Cortex of kidney (tissue), 1 donor: Measurements from ENCODE around the gene UMOD.
"Not testable (repeated sequence)": the region's sequence is repeated elsewhere in the genome, so short reads cannot be mapped to it uniquely, and the experiment has no call there.

Source experiments
- DNase-seq: peaks from one replicate; lab custom pipeline; 2025; lab: John Stamatoyannopoulos, UW

The UMOD gene

DNA sequence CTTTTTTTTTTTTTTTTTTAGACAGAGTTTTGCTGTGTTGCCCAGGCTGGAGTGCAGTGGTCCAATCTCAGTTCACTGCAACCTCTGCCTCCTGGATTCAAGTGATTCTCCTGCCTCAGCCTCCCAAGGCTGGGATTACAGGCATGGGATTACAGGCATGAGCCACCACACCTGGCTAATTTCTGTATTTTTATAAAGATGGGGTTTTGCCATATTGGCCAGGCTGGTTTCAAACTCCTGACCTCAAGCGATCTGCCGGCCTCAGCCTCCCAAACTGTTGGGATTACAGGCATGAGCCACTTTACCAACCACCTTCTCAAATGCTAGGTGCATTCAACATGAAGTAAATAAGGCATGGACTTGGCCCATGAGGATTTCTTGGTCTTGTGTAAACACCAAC, 31.5 kb downstream of the UMOD start:
- not testable (repeated sequence) for DNase-seq

- DNase-seq: no peak
Measured at GRCh38 chr16:20320592-20320991, 31.9 kb downstream of the UMOD start.

DNA sequence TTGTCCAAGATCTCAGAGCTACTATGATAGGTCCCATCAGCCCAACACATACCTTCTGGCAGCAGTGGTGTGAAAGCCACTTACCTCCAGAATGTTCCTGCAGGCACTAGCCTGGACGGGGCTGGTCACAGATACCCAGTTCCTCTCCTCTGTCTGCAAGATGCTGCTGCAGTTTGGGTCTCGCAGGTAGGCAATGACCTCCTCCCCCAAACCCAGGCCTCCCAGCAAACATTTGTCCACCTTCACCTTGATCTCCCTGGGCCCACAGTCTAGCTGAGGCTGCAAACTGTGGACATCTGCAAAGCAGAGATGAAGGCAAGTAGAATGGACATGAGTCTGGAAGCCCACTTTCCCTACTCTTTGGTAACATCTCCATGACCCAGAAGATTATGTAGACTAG, 32.3 kb downstream of the UMOD start:
- DNase-seq: no peak

DNA sequence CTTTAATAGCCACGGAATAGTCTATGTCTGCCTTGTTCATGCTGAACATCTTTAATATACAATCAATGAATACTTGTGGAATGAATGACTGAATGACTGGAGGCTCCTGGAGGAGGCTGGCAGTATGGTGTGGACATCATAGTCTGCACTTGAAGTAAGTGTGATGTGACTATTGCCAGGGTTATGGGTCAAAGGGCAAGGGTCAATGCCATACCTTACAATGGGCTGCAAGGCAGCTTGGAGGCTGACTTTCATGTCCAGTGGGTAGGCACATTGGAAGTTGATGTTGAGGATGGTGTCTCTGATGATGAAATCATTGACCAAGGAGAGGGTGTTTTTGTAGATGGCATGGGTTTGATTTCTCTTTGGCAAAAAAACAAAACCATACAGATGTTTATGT, 33.1 kb downstream of the UMOD start:
- DNase-seq: no peak

GRCh38 chr16:20318437-20318836, 34.1 kb downstream of the UMOD start:
- no peak for DNase-seq

DNA sequence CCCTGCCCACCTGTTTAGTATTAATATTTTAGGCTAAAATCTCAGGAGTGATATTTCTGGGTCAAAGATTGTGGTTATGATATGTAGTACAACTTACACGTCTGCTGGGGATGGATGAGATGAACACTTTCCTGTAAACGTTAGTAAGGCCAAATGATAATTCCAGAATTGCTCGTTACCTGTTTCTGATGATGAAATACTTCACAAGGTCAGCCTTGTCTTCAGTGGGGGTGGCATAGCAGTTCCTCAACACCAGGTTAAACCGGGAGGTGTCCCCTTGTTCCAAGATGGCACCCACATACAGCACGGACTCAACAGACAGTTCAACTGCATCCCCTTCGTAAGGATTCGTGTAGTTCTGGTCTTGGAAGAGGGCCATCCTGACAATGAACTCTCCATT, 34.5 kb downstream of the UMOD start:
- DNase-seq: no peak

- DNase-seq: no peak
Measured at GRCh38 chr16:20317117-20317516, 35.4 kb downstream of the UMOD start.

GRCh38 chr16:20316715-20317114, 35.8 kb downstream of the UMOD start:
- DNase-seq: no peak

GRCh38 chr16:20315764-20316163, 36.8 kb downstream of the UMOD start:
- no peak for DNase-seq

DNA sequence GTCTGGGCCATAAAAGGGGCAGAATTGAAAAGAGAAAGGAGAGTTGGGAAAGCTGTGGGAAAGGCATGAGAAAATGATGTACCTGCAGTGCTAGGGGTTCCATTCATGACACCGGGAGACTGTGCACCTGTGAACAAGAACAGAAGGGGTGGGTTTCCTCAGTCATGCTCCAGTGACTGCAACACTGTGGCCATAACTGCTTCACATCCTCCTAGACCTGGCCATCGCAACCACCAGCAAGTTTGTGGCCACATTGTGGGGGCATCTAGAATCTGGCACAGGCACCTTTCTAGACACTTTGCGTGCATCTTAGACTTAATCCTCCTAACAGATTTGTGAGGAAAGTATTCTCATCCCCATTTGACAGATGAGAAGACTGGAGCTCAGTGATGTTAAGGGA, 37.9 kb downstream of the UMOD start:
- DNase-seq: no peak

DNA sequence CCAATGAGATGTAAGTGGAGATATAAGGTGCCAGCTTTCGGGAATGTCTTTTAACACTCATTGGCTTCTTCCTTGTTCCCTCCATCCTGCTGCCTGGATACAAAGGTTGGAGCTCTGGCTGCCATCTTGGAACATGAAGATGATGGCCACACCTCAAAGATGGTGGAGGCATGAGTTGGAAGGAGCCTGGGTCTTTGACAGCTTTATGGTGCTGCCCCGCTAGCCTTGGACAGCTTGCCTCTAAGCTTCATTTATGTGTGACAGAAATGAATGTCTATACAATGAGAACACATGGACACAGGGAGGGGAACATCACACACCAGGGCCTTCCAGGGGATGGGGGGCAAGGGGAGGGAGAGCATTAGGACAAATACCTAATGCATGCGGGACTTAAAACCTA, 38.8 kb downstream of the UMOD start:
- DNase-seq: no peak

DNA sequence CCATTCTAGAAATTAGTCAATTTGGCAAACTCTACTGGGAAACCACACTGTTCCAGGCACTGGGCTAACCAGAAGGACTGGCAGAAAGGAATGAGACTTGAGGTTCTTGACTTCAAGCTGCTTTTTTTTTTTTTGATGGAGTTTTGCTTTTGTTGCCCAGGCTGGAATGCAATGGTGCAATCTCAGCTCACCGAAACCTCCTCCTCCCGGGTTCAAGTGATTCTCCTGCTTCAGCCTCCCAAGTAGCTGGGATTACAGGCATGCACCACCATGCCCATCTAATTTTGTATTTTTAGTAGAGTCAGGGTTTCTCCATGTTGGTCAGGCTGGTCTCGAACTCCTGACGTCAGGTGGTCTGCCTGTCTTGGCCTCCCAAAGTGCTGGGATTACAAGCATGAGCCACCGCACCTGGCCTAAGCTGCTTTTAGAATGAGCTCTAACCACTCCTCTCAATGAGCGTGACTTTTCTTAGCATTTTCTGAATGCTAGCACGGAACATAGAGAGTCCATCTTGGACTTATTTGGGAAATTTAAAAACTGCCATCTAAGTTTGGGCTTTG, 39.9 kb downstream of the UMOD start:
- DNase-seq: not testable (repeated sequence)

- DNase-seq: no peak
Measured at GRCh38 chr16:20311548-20311947, 41.0 kb downstream of the UMOD start.

DNA sequence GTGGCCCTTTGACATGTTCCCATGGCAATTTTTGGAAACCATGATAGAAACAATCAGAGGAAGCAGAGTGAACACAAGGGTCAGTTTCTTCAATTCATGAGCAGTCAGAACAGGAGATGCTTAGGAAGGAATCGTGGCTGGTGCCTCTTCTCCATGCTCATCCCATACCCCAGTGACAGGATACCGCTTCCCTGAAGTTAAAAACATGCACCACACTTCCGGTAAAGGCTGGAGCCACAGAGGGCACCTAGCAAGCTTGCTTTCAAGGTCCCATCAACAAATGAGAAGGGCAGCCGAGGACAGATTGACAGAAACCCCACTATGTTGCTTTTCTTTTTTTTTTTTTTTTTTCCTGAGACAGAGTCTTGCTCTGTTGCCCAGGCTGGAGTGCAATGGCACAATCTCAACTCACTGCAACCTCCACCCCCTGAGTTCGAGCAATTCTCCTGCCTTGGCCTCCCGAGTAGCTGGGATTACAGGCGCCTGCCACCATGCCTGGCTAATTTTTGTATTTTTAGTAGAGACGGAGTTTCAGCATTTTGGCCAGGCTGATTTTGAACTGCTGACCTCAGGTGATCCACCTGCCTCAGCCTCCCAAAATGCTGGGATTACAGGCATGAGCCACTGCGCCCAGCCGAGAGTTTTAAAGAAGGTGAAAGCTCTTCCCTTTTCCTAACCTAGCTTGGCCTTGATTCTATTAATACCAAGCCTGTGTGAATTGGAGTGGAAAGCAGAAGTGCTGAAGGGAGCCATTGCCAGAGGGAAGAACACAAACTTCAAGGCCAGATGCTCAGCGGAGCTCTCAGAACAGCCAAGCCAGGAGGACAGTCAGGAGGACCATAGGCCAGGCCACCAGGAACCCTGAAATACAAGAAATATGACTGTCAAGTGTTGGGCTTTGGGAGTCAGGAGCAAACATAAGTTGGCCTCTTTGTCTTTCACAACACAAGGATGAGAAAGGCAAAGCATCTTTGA, 41.8 kb downstream of the UMOD start:
- no peak for DNase-seq

DNA sequence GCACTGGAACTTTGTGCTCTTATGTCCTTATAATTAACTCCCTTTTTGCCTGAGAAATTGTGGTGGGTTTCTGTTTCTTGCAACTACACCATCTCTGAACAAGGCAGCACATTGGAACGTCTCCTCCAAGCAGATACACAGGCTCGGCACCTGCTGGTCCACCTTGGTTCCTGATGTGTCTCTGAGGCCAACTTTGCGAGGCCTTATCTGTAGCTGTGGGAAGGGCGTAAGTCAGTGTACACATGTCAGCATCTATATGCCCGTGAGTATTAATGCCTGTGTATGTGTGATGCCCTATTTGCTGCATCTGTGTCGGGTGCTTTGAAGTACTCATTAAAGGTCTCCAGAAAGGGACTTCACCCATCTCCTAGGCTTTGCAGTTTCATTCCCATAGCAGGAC, 42.7 kb downstream of the UMOD start:
- DNase-seq: no peak

DNA sequence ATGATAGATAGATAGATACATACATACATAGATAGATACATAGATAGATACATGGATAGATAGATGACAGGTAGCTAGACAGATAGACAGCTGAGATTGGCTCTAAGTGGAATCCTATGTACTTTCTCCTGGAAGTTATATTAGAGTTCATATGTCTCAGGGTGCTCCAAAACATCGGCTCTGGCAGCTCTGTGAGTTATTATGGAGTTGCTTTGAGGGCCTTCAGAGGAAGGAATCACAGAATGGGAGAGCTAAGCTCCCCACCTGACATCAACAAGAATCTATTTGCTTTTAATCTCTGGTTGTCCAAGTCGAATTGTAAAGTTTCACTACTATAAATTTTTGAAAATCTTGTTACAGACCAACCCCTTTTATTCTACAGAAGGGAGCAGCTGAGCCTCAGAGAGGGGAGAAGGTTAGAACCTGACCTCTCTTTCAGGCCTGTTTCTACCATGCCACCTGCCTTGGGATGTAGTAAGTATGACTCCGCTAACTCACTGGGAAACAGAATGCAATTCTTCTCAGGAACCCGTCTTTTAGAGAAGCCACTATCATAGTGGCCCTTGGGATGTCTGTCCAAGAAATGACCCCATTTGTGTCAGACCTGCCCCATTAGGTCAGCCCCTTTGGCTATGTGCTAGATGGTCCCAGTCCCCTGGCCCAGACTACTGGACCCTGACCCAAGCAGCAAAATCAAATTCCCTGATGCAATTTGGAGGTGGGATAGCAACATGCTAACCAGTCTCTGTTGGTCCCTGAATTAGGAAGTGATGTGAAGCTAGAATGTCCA, 43.5 kb downstream of the UMOD start:
- no peak for DNase-seq

DNA sequence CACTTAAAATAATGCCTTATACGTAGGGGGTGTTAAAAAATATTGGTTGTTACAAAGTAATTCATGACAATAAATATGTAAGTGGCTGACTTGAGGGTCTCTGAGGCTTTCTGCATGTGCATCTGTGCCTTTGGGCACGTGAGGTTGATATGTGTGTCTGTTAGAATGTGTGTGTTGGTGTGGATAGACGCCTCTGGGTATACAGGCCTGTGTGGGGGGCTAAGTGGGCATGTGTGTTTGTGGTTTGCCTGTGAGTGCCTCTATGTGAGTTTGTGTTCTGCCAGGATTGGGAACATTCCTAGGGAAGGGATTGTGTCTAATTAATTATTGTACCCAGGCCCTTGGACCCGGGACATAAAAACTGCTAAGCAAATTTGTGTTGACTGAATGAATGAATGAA, 44.2 kb downstream of the UMOD start:
- no peak for DNase-seq

DNA sequence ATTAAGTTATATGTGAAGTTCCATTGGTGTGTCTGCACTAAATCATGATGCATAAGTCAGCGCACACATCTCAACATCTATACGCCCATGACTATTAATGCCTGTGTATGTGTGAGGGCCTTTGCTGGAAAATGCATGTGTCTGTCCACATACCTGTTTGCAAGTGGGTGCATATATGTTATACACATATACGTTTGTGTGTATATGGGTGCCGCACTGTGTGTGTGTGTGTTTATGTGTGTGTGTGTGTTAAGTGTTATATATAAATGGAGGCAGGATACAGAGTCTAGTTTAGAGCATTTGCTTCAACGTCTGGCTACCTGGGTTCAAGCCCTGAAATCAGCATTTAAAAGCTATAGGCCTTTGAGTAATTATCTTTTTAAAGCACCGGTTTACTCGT, 44.7 kb downstream of the UMOD start:
- DNase-seq: no peak

GRCh38 chr16:20307240-20307671, 45.3 kb downstream of the UMOD start:
- DNase-seq: no peak

GRCh38 chr16:20306401-20306800, 46.1 kb downstream of the UMOD start:
- DNase-seq: no peak

- no peak for DNase-seq
Measured at GRCh38 chr16:20303012-20303411, 49.5 kb downstream of the UMOD start.

DNA sequence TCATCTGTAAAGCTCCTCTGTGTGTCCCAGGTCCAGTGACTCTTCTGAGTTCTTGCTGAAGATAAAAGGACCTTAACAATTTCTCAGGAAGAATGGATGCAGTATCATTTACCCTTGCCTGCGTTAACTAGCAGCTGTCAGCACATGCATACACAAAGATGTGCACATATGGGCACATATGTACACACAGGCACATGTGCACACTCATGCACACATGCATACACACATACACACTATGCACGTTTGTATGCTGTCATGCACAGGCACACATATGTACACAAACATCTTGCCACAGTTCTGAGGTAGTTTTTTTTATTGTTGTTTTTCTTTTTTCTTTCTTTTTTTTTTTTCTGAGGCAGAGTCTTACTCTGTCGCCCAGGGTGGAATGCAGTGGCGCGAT, 50.1 kb downstream of the UMOD start:
- DNase-seq: no peak

DNA sequence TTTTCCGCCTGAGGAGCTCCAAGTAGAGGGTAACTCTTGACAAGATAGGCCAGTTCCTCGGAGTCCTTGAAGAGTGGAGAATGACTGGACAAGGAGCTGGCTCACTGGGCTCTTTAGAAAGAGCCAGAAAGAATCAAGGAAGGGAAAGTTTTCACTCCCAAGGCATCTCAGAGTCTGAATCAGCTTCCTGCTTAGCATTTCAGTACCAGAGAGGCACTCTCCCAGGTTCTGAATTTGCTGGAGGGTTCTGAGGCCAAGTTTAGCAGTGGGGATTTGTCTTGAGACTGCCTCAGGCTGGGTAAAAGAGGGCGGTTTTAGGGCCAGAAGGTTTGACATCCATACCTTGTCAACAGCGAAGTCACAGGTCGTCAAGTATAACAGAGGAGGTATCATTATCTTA, 50.7 kb downstream of the UMOD start:
- no peak for DNase-seq
